HG02870 (cell line): ENCODE results near the gene ATG10.
A peak's percentile ranks its signal among the peaks of the same experiment; 100 is the strongest.
"Not testable (repeated sequence)": the region's sequence is repeated elsewhere in the genome, so short reads cannot be mapped to it uniquely, and the experiment has no call there.

Experiments used
- ATAC-seq: cut with Tn5 transposase; IDR thresholded peaks from one replicate; pipeline ENCODE4 v1.9.1; 2021; ENCODE audit warnings: mild to moderate bottlenecking, moderate library complexity; ENCODE audit not compliant: unreplicated experiment

ATG10 gene

GRCh38 chr5:81971712-81972491, at the start of gene ATG10:
Gene ATG10 (plus strand): TSS chr5:81972023. CDS start chr5:81987571, 15,548 bp downstream.
- ATAC-seq, result peak; percentile 94

- no peak for ATAC-seq
Observed at GRCh38 chr5:81922854-81923279, 49.0 kb upstream of the ATG10 start.

GRCh38 chr5:81924442-81924841, 47.4 kb upstream of the ATG10 start:
- no peak for ATAC-seq

GRCh38 chr5:81925009-81925408, 46.8 kb upstream of the ATG10 start:
- no peak for ATAC-seq

- no peak for ATAC-seq
Observed at GRCh38 chr5:81925981-81926380, 45.8 kb upstream of the ATG10 start.

GRCh38 chr5:81936066-81936465, 35.8 kb upstream of the ATG10 start:
- ATAC-seq, result no peak

GRCh38 chr5:81936750-81937149, 35.1 kb upstream of the ATG10 start:
- no peak for ATAC-seq

GRCh38 chr5:81942746-81943145, 29.1 kb upstream of the ATG10 start:
- ATAC-seq, result no peak

- ATAC-seq, result no peak
Observed at GRCh38 chr5:81948349-81948748, 23.5 kb upstream of the ATG10 start.

- no peak for ATAC-seq
Observed at GRCh38 chr5:81949462-81949861, 22.4 kb upstream of the ATG10 start.

- no peak for ATAC-seq
Observed at GRCh38 chr5:81950996-81951395, 20.8 kb upstream of the ATG10 start.

GRCh38 chr5:81954796-81955195, 17.0 kb upstream of the ATG10 start:
- ATAC-seq, result not testable (repeated sequence)

GRCh38 chr5:81958129-81958528, 13.7 kb upstream of the ATG10 start:
- not testable (repeated sequence) for ATAC-seq

- no peak for ATAC-seq
Observed at GRCh38 chr5:81961651-81962440, 10.0 kb upstream of the ATG10 start.

- no peak for ATAC-seq
Observed at GRCh38 chr5:81963544-81963943, 8.3 kb upstream of the ATG10 start.

GRCh38 chr5:81965524-81965923, 6.3 kb upstream of the ATG10 start:
- ATAC-seq, result no peak

GRCh38 chr5:81969226-81969625, 2.6 kb upstream of the ATG10 start:
- no peak for ATAC-seq

- no peak for ATAC-seq
Observed at GRCh38 chr5:81969912-81970311, 1.9 kb upstream of the ATG10 start.

GRCh38 chr5:81971111-81971711, 612 bp upstream of the ATG10 start:
- no peak for ATAC-seq

GRCh38 chr5:81972492-81972783, 615 bp downstream of the ATG10 start:
- ATAC-seq, result peak; percentile 44

- ATAC-seq, result no peak
Observed at GRCh38 chr5:81980160-81980559, 8.3 kb downstream of the ATG10 start.
